AG09319 (cell line): ENCODE results near the gene AGAP2.
"Not testable (repeated sequence)": the region's sequence is repeated elsewhere in the genome, so short reads cannot be mapped to it uniquely, and the experiment has no call there.

Experiments
- DNase-seq: peaks from one replicate; pipeline ENCODE4 v3.0.0-alpha.2; 2010; ENCODE audit warnings: low read depth; ENCODE audit errors: extremely low read depth
- CTCF ChIP-seq: IDR thresholded peaks from 2 replicates; pipeline ENCODE4 v1.5.1; 2011; ENCODE audit warnings: low read depth, mild to moderate bottlenecking, inconsistent platforms, low read length, moderate library complexity

The AGAP2 gene

GRCh38 chr12:57780284-57780897 is 41.8 kb upstream of the AGAP2 start:
- TF ChIP-seq CTCF, result no peak
- DNase-seq, result no peak

GRCh38 chr12:57779736-57780135 is 41.2 kb upstream of the AGAP2 start:
- no peak for TF ChIP-seq CTCF
- DNase-seq, result no peak

- DNase-seq, result no peak
- no peak for TF ChIP-seq CTCF
Measured at GRCh38 chr12:57777911-57778310, 39.4 kb upstream of the AGAP2 start.

GRCh38 chr12:57777367-57777766 is 38.8 kb upstream of the AGAP2 start:
- TF ChIP-seq CTCF, result no peak

GRCh38 chr12:57776247-57776587 is 37.7 kb upstream of the AGAP2 start:
- DNase-seq, result no peak
- no peak for TF ChIP-seq CTCF

More at GRCh38 chr12:57777367-57777766, 38.8 kb upstream of the AGAP2 start:
- DNase-seq, result no peak

- no peak for TF ChIP-seq CTCF
- DNase-seq, result no peak
Measured at GRCh38 chr12:57775563-57776246, 37.2 kb upstream of the AGAP2 start.

- no peak for DNase-seq
- no peak for TF ChIP-seq CTCF
Measured at GRCh38 chr12:57775044-57775443, 36.5 kb upstream of the AGAP2 start.

GRCh38 chr12:57774634-57775033 is 36.1 kb upstream of the AGAP2 start:
- not testable (repeated sequence) for DNase-seq
